ENCODE data around the gene ETV4. TPM values are rescaled to one million over a fixed set of nuclear protein-coding genes. Genes with fewer than 3 reads are reported as not detected.

ETV4 gene
- total and polyA plus RNA-seq, 2 donors (not counting 1 experiment from before 2014, with no cell fraction given), result not detected

DNA sequence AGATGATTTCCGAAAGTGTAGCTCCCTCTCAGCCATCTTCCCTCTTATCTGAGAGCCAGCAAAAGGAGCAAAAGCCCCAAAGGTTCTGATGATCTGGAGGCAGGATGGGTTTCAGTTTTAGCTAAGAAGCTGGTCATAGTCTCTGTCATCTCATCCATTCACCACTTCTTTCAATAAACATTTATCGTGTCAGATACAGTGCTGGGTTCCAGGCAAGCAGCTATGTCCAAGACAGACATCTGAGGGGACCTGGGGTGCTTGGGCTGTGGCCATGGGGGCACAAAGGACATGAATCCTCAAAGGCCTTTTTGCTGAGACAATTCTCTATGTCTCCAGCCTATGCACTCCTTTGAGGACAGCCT, 1.0 kb upstream of the ETV4 start:
- Histone ChIP-seq H4K20me1 (ENCODE audit: control insufficient read depth, insufficient read depth, low read length, poor library complexity, severe bottlenecking) (peaks cover 17% of the 10 kb centered on the region), H3K4me2 (replicated peaks; ENCODE audit: low read depth, low read length, poor library complexity, severe bottlenecking) (peak overlapping the region; percentile 99), H2AFZ (ENCODE audit: insufficient read depth, low read depth, low read length, poor library complexity, severe bottlenecking) (no peak overlapping the region), H3K27ac (ENCODE audit: low read length in 2 of 2) (no peak overlapping the region), H3K4me1 (ENCODE audit: control insufficient read depth in 2 of 2, insufficient read depth in 2 of 2, low read length in 2 of 2) (peaks cover 21 to 28% of the 10 kb centered on the region in 2 donors), H3K36me3 (replicated peaks in 1 of 2; ENCODE audit: control extremely low read depth in 1 of 2, control insufficient read depth in 1 of 2, extremely low read depth in 1 of 2, insufficient read depth in 2 of 2, low read length in 1 of 2) (no peaks in the 10 kb centered on the region), H3K4me3 (ENCODE audit: control extremely low read depth in 1 of 5, extremely low read depth in 1 of 5, insufficient read depth in 1 of 5, low read depth in 2 of 5, low read length in 4 of 5) (no peak overlapping the region), H3K9me3 (ENCODE audit: control extremely low read depth in 1 of 3, control insufficient read depth in 2 of 3, insufficient read depth in 1 of 3, low read length in 2 of 3) (no peaks in the 10 kb centered on the region), H3K79me2 (ENCODE audit: control insufficient read depth, insufficient read depth, low read length) (no peaks in the 10 kb centered on the region), H3K9ac (ENCODE audit: low read length) (no peak overlapping the region), H3K27me3 (replicated peaks in 1 of 4; ENCODE audit: control extremely low read depth in 1 of 4, control insufficient read depth in 3 of 4, insufficient read depth in 4 of 4, low read length in 3 of 4) (peaks cover 0 to 67% (median 34%) of the 10 kb centered on the region in 4 experiments)
- ChIA-PET POLR2A (no interaction called here), CTCF (interaction anchor here (0.8 to 1.7 kb wide), 5 partner anchors 9 to 549 kb away, joined by 3 to 7 read pairs (median 4); partner anchors contain the start of gene RPL27)
- Mint-ChIP-seq H3K4me3 (peak overlapping the region; percentile 87), H3K27ac (no peak overlapping the region), H3K9me3 (ENCODE audit: insufficient read depth) (no peaks in the 10 kb centered on the region), H3K27me3 (peaks cover 59% of the 10 kb centered on the region), H3K4me1 (peaks cover 24% of the 10 kb centered on the region)
- ATAC-seq (ENCODE audit: low read depth), result no peak
- intact Hi-C loops (cut with micrococcal nuclease), result no loop called here
- WGBS (ENCODE audit: insufficient coverage), result 67% methylated on average over 1 of the region's 2 CpGs
- DNase-seq, result no peak
- TF ChIP-seq EZH2 (IDR thresholded peaks at IDR 0.05; ENCODE audit: borderline replicate concordance, insufficient read depth, low read depth, low read length, poor library complexity, severe bottlenecking), result no peak

DNA sequence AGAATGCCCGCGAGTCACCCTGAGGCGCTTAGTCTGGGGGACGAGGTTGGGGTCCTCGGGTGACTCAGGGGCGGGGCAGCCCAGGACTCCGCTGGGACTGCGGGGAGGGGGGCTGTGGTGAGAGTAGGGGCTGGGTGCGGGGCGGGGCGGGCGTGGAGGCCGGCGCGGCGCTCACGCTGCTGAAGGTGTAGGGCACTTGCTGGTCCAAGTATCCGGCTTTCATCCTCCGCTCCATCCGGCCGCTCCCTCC, 832 bp downstream of the ETV4 start:
- peaks cover 0 to 64% (median 32%) of the 10 kb centered on the region in 4 experiments for H3K27me3 ChIP-seq (replicated peaks in 1 of 4; ENCODE audit: control extremely low read depth in 1 of 4, control insufficient read depth in 3 of 4, insufficient read depth in 4 of 4, low read length in 3 of 4)
- Mint-ChIP-seq H3K9me3 (ENCODE audit: insufficient read depth) (no peaks in the 10 kb centered on the region), H3K27me3 (peaks cover 52% of the 10 kb centered on the region), H3K4me1 (peaks cover 24% of the 10 kb centered on the region), H3K4me3 (peak overlapping the region; percentile 87), H3K27ac (no peak overlapping the region)
- intact Hi-C loops (cut with micrococcal nuclease), result no loop called here
- H2AFZ ChIP-seq (ENCODE audit: insufficient read depth, low read depth, low read length, poor library complexity, severe bottlenecking), result peak overlapping the region; percentile 54
- H3K27ac ChIP-seq (ENCODE audit: low read length in 2 of 2), result no peak overlapping the region
- H3K79me2 ChIP-seq (ENCODE audit: control insufficient read depth, insufficient read depth, low read length), result no peaks in the 10 kb centered on the region
- no peak for DNase-seq
- TF ChIP-seq EZH2 (IDR thresholded peaks at IDR 0.05; ENCODE audit: borderline replicate concordance, insufficient read depth, low read depth, low read length, poor library complexity, severe bottlenecking), result no peak
- TF ChIP-seq, protein P1, sequence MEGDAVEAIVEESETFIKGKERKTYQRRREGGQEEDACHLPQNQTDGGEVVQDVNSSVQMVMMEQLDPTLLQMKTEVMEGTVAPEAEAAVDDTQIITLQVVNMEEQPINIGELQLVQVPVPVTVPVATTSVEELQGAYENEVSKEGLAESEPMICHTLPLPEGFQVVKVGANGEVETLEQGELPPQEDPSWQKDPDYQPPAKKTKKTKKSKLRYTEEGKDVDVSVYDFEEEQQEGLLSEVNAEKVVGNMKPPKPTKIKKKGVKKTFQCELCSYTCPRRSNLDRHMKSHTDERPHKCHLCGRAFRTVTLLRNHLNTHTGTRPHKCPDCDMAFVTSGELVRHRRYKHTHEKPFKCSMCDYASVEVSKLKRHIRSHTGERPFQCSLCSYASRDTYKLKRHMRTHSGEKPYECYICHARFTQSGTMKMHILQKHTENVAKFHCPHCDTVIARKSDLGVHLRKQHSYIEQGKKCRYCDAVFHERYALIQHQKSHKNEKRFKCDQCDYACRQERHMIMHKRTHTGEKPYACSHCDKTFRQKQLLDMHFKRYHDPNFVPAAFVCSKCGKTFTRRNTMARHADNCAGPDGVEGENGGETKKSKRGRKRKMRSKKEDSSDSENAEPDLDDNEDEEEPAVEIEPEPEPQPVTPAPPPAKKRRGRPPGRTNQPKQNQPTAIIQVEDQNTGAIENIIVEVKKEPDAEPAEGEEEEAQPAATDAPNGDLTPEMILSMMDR (IDR thresholded peaks at IDR 0.05), result no peak
- no peaks in the 10 kb centered on the region for H3K36me3 ChIP-seq (replicated peaks in 1 of 2; ENCODE audit: control extremely low read depth in 1 of 2, control insufficient read depth in 1 of 2, extremely low read depth in 1 of 2, insufficient read depth in 2 of 2, low read length in 1 of 2)
- H3K4me3 ChIP-seq (ENCODE audit: control extremely low read depth in 1 of 5, extremely low read depth in 1 of 5, insufficient read depth in 1 of 5, low read depth in 2 of 5, low read length in 4 of 5), result peak overlapping the region in 4 of 5 experiments; percentile 37 to 74 (median 58)
- 2% methylated on average over 13 of the region's 21 CpGs for WGBS (ENCODE audit: insufficient coverage)
- peak; percentile 8 for ATAC-seq (ENCODE audit: low read depth)
- POLR2A ChIA-PET, result interaction anchor here (0.6 to 0.7 kb wide), 2 partner anchors 157 to 524 kb away, joined by 4 to 5 read pairs; no protein-coding TSS in a partner anchor
- H3K9me3 ChIP-seq (ENCODE audit: control extremely low read depth in 1 of 3, control insufficient read depth in 2 of 3, insufficient read depth in 1 of 3, low read length in 2 of 3), result no peaks in the 10 kb centered on the region
- peak overlapping the region; percentile 99 for H3K4me2 ChIP-seq (replicated peaks; ENCODE audit: low read depth, low read length, poor library complexity, severe bottlenecking)
- H3K9ac ChIP-seq (ENCODE audit: low read length), result peak overlapping the region; percentile 74
- peaks cover 21 to 28% of the 10 kb centered on the region in 2 donors for H3K4me1 ChIP-seq (ENCODE audit: control insufficient read depth in 2 of 2, insufficient read depth in 2 of 2, low read length in 2 of 2)
- CTCF ChIA-PET, result no interaction called here
- H4K20me1 ChIP-seq (ENCODE audit: control insufficient read depth, insufficient read depth, low read length, poor library complexity, severe bottlenecking), result peaks cover 17% of the 10 kb centered on the region
